K562 (cell line): Measurements from ENCODE around the gene FBXO28. TPM values are rescaled to one million over a fixed set of nuclear protein-coding genes. Genes with fewer than 3 reads are reported as not detected.

Source experiments
- ATF1 ChIP-seq, 2 experiments: fragments of 450-650 bp in 1 of 2; IDR thresholded peaks; 2 replicates each; pipeline ENCODE4 v1.6.1; 2016; ENCODE audit warnings: missing compliant biosample characterization in 1 of 2, missing genetic modification characterization in 1 of 2
- CCNT2 ChIP-seq: IDR thresholded peaks from 2 replicates; pipeline ENCODE4 v1.6.1; 2011; ENCODE audit warnings: borderline replicate concordance, low read depth, mild to moderate bottlenecking, moderate library complexity, mixed read lengths, low read length; ENCODE audit not compliant: insufficient read length; ENCODE audit errors: extremely low read depth
- CXXC5 ChIP-seq: fragments of 250-450 bp; sonication (Bioruptor Pico); IDR thresholded peaks from 2 replicates; pipeline ENCODE4 v1.8.0; 2022; ENCODE audit warnings: inconsistent platforms, mild to moderate bottlenecking, moderate library complexity
- HNRNPLL ChIP-seq: fragments of 200-400 bp; formaldehyde crosslinking; IDR thresholded peaks from 2 replicates; pipeline ENCODE4 v1.6.1; 2017; ENCODE audit warnings: low read length, low read depth, mild to moderate bottlenecking; ENCODE audit not compliant: poor library complexity, severe bottlenecking
- NCOA1 ChIP-seq: fragments of 450-650 bp; IDR thresholded peaks from 2 replicates; pipeline ENCODE4 v1.6.1; 2016; ENCODE audit warnings: low read depth
- PHF8 ChIP-seq: fragments of 200-600 bp; sonication (generic); IDR thresholded peaks from 2 replicates; pipeline ENCODE4 v1.6.1; 2012; ENCODE audit warnings: mixed run types, mild to moderate bottlenecking, inconsistent platforms, low read length, moderate library complexity, borderline replicate concordance
- POLR2A ChIP-seq: fragments of 450-650 bp; conservative IDR thresholded peaks from 2 replicates; pipeline ENCODE4 v1.6.1; 2016
- POLR2G ChIP-seq: fragments of 200-400 bp; formaldehyde crosslinking; IDR thresholded peaks from 2 replicates; pipeline ENCODE4 v1.6.1; 2017; ENCODE audit warnings: low read depth, mild to moderate bottlenecking, antibody characterized with exemption, low read length, moderate library complexity
- SUPT5H ChIP-seq: fragments of 450-650 bp; IDR thresholded peaks from 2 replicates; pipeline ENCODE4 v1.6.1; 2016
- YY1 ChIP-seq, 3 experiments: IDR thresholded peaks; 2 replicates each; pipeline ENCODE4 v1.6.1; 2011; ENCODE audit warnings: low read length in 2 of 3, mild to moderate bottlenecking in 2 of 3, moderate library complexity in 2 of 3, borderline replicate concordance in 1 of 3, control low read depth in 1 of 3, low read depth in 1 of 3; ENCODE audit not compliant: insufficient read depth in 3 of 3, insufficient replicate concordance in 2 of 3, control insufficient read depth in 1 of 3, insufficient read length in 1 of 3; ENCODE audit errors: extremely low read depth in 1 of 3
- ZNF12 ChIP-seq: sonication (generic); formaldehyde crosslinking; IDR thresholded peaks from 2 replicates; pipeline ENCODE4 v1.4.0; 2020; ENCODE audit warnings: mild to moderate bottlenecking, missing genetic modification reagents
- polyA plus RNA-seq, 8 experiments: library from polyadenylated mRNA; depleted of rRNA in 4 of 8; stranded (reverse) in 5 of 8; unstranded in 3 of 8; fragments of >200 nt; fragmentation: Nextera tagmentation in 2 of 8; fragmentation: Illumina TruSeq in 1 of 8; extraction: Ambion mirVana in 2 of 8; extraction: Trizol in 1 of 8; gene quantifications; 2 replicates each; pipeline versions ENCODE4 v1.2.1 to v1.2.3, GENCODE V29; 2011 to 2014; ENCODE audit warnings: inconsistent platforms in 1 of 8, missing spikeins in 1 of 8
- total RNA-seq, 7 experiments: library from RNA; depleted of rRNA in 6 of 7; stranded (reverse); fragments of >200 nt in 6 of 7; fragmentation: Illumina TruSeq in 2 of 7; extraction: Trizol in 2 of 7; gene quantifications; 2 replicates each; pipeline versions ENCODE4 v1.2.1 to v1.2.3, GENCODE V29; 2011 to 2021; ENCODE audit warnings: low replicate concordance in 1 of 7
- TF ChIP-seq, protein P1 (sequence below): fragments of 250-450 bp; sonication (Bioruptor Pico); IDR thresholded peaks from 2 replicates; pipeline ENCODE4 v1.5.0; 2021; ENCODE audit warnings: mild to moderate bottlenecking, borderline replicate concordance
- TF ChIP-seq, protein P2 (sequence below), 3 experiments: fragments of 200-800 bp in 1 of 3; fragments of 250-450 bp in 1 of 3; fragments of 450-650 bp in 1 of 3; sonication (Bioruptor Pico) in 1 of 3; sonication (Bioruptor generic) in 1 of 3; formaldehyde crosslinking in 1 of 3; IDR thresholded peaks; 2 replicates each; pipeline versions ENCODE4 v1.6.1 to v1.8.0; 2016 to 2022; ENCODE audit warnings: mild to moderate bottlenecking in 2 of 3, missing genetic modification characterization in 2 of 3, missing compliant biosample characterization in 1 of 3, moderate library complexity in 1 of 3
- TF ChIP-seq, protein P3 (sequence below): fragments of 450-650 bp; formaldehyde crosslinking; IDR thresholded peaks from 2 replicates; pipeline ENCODE4 v1.4.0; 2020; ENCODE audit warnings: mild to moderate bottlenecking, moderate library complexity
- TF ChIP-seq, protein P4 (sequence below), 3 experiments: IDR thresholded peaks in 2 of 3; conservative IDR thresholded peaks in 1 of 3; 2 replicates each; pipeline ENCODE4 v1.5.1; 2011 to 2012; ENCODE audit warnings: low read length in 3 of 3, mild to moderate bottlenecking in 3 of 3, control low read depth in 2 of 3, improper control_type of control experiment in 1 of 3, inconsistent platforms in 1 of 3, low read depth in 1 of 3, mixed read lengths in 1 of 3, moderate library complexity in 1 of 3; ENCODE audit not compliant: insufficient read depth in 2 of 3

Gene FBXO28
- total and polyA plus RNA-seq, 9 of the 15 experiments (the other 6 are each of a cell fraction or from before 2014, with no cell fraction given), result 4.1 to 34.8 (median 25.3) TPM

DNA sequence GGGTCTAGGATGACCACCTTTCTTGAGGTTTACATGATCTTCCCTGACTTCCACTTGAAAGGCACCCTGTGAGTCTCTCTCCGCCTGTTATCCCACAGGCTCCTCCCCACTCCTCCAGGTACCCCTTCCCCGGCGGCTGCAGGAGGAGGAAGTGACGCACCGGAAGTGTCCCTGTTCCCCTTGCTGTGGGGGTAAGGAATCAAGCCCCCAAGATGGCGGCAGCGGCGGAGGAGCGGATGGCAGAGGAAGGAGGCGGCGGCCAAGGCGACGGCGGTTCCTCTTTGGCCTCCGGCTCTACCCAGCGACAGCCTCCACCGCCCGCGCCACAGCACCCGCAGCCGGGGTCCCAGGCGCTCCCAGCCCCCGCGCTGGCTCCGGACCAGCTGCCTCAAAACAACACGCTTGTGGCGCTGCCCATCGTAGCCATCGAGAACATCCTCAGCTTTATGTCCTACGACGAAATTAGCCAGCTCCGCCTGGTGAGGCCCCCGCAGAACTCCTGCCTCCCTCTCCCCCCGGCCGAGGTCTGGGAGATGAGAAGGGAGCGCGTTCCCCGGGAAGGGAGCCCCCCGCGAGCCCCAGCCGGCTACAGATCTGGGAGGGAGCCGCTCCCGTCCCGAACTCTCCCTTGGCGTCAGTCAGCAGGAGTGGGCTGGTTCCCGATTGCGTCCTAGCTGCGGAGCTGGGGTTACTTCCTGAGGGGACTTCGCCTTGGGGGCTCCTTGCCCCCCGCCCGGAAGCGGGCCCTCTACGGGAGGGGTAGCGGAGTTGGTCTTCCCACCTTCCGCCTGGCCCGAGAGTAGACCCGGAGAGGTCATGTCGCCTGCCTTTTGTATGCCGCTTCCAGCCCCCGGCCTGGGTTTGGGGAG is at the start of gene FBXO28 (continued):
- peak; percentile 99 for TF ChIP-seq POLR2G
- peak; percentile 9 for TF ChIP-seq HNRNPLL
- TF ChIP-seq, protein P1, sequence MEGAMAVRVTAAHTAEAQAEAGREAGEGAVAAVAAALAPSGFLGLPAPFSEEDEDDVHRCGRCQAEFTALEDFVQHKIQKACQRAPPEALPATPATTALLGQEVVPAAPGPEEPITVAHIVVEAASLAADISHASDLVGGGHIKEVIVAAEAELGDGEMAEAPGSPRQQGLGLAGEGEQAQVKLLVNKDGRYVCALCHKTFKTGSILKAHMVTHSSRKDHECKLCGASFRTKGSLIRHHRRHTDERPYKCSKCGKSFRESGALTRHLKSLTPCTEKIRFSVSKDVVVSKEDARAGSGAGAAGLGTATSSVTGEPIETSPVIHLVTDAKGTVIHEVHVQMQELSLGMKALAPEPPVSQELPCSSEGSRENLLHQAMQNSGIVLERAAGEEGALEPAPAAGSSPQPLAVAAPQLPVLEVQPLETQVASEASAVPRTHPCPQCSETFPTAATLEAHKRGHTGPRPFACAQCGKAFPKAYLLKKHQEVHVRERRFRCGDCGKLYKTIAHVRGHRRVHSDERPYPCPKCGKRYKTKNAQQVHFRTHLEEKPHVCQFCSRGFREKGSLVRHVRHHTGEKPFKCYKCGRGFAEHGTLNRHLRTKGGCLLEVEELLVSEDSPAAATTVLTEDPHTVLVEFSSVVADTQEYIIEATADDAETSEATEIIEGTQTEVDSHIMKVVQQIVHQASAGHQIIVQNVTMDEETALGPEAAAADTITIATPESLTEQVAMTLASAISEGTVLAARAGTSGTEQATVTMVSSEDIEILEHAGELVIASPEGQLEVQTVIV (CRISPR knock-in tag), result no peak
- peak; percentile 96 to 100 (median 99) for TF ChIP-seq YY1 (IDR thresholded peaks at IDR 0.05; ENCODE audit: borderline replicate concordance in 1 of 3, control insufficient read depth in 1 of 3, extremely low read depth in 1 of 3, insufficient read depth in 3 of 3, insufficient read length in 1 of 3, insufficient replicate concordance in 2 of 3, low read depth in 1 of 3, low read length in 2 of 3)
- peak; percentile 99 for TF ChIP-seq PHF8
- TF ChIP-seq CXXC5 (CRISPR knock-in tag), result peak; percentile 60
- peak; percentile 84 for TF ChIP-seq CCNT2
- TF ChIP-seq SUPT5H, result peak; percentile 99
- TF ChIP-seq POLR2A, result peak; percentile 98
- TF ChIP-seq, protein P2, sequence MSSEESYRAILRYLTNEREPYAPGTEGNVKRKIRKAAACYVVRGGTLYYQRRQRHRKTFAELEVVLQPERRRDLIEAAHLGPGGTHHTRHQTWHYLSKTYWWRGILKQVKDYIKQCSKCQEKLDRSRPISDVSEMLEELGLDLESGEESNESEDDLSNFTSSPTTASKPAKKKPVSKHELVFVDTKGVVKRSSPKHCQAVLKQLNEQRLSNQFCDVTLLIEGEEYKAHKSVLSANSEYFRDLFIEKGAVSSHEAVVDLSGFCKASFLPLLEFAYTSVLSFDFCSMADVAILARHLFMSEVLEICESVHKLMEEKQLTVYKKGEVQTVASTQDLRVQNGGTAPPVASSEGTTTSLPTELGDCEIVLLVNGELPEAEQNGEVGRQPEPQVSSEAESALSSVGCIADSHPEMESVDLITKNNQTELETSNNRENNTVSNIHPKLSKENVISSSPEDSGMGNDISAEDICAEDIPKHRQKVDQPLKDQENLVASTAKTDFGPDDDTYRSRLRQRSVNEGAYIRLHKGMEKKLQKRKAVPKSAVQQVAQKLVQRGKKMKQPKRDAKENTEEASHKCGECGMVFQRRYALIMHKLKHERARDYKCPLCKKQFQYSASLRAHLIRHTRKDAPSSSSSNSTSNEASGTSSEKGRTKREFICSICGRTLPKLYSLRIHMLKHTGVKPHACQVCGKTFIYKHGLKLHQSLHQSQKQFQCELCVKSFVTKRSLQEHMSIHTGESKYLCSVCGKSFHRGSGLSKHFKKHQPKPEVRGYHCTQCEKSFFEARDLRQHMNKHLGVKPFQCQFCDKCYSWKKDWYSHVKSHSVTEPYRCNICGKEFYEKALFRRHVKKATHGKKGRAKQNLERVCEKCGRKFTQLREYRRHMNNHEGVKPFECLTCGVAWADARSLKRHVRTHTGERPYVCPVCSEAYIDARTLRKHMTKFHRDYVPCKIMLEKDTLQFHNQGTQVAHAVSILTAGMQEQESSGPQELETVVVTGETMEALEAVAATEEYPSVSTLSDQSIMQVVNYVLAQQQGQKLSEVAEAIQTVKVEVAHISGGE (CRISPR knock-in tag; IDR thresholded peaks at IDR 0.05), result peak; percentile 92 to 98 (median 97); a peak in 5 of 6 replicates
- peak; percentile 78; the same call in 1 of the 2 replicates for TF ChIP-seq ZNF12 (CRISPR knock-in tag)
- TF ChIP-seq, protein P3, sequence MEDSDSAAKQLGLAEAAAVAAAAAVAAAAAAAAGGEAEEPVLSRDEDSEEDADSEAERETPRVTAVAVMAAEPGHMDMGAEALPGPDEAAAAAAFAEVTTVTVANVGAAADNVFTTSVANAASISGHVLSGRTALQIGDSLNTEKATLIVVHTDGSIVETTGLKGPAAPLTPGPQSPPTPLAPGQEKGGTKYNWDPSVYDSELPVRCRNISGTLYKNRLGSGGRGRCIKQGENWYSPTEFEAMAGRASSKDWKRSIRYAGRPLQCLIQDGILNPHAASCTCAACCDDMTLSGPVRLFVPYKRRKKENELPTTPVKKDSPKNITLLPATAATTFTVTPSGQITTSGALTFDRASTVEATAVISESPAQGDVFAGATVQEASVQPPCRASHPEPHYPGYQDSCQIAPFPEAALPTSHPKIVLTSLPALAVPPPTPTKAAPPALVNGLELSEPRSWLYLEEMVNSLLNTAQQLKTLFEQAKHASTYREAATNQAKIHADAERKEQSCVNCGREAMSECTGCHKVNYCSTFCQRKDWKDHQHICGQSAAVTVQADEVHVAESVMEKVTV (CRISPR knock-in tag), result no peak
- TF ChIP-seq NCOA1, result peak; percentile 93
- TF ChIP-seq, protein P4, sequence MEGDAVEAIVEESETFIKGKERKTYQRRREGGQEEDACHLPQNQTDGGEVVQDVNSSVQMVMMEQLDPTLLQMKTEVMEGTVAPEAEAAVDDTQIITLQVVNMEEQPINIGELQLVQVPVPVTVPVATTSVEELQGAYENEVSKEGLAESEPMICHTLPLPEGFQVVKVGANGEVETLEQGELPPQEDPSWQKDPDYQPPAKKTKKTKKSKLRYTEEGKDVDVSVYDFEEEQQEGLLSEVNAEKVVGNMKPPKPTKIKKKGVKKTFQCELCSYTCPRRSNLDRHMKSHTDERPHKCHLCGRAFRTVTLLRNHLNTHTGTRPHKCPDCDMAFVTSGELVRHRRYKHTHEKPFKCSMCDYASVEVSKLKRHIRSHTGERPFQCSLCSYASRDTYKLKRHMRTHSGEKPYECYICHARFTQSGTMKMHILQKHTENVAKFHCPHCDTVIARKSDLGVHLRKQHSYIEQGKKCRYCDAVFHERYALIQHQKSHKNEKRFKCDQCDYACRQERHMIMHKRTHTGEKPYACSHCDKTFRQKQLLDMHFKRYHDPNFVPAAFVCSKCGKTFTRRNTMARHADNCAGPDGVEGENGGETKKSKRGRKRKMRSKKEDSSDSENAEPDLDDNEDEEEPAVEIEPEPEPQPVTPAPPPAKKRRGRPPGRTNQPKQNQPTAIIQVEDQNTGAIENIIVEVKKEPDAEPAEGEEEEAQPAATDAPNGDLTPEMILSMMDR (IDR thresholded peaks at IDR 0.05 in 2 of 3, conservative IDR thresholded peaks at IDR 0.05 in 1 of 3; ENCODE audit: insufficient read depth in 2 of 3, low read depth in 1 of 3, low read length in 3 of 3), result no peak
- TF ChIP-seq ATF1 (CRISPR knock-in tag; IDR thresholded peaks at IDR 0.05), result 0 out of 2 replicates have a peak, but pooled peaks have one; percentile 54
- TF ChIP-seq ATF1 (tag; IDR thresholded peaks at IDR 0.05), result peak; percentile 95
